Fibroblast of skin of right quadriceps (primary cell): ENCODE results near the gene TTC23.
A peak's percentile ranks its signal among the peaks of the same experiment; 100 is the strongest.
"Not testable (repeated sequence)": the region's sequence is repeated elsewhere in the genome, so short reads cannot be mapped to it uniquely, and the experiment has no call there.

Experiments
- DNase-seq: peaks from one replicate; pipeline ENCODE4 v3.0.0-alpha.2; 2013

TTC23 gene

GRCh38 chr15:99118258-99118632 lies 131.1 kb downstream of the TTC23 start:
- no peak for DNase-seq

- DNase-seq, result no peak
These were observed 131.7 kb downstream of the TTC23 start for GRCh38 chr15:99117563-99118257.

GRCh38 chr15:99117111-99117510 lies 132.3 kb downstream of the TTC23 start:
- no peak for DNase-seq

- DNase-seq, result no peak
These were observed 133.8 kb downstream of the TTC23 start for GRCh38 chr15:99115300-99116215.

- DNase-seq, result no peak
These were observed 134.7 kb downstream of the TTC23 start for GRCh38 chr15:99114511-99115299.

GRCh38 chr15:99113547-99114271 lies 135.7 kb downstream of the TTC23 start:
- no peak for DNase-seq

- DNase-seq, result not testable (repeated sequence)
These were observed 137.7 kb downstream of the TTC23 start for GRCh38 chr15:99111641-99112040.

GRCh38 chr15:99110581-99111320 lies 138.6 kb downstream of the TTC23 start:
- DNase-seq, result peak; percentile 27

- DNase-seq, result no peak
These were observed 139.3 kb downstream of the TTC23 start for GRCh38 chr15:99110093-99110492.

- no peak for DNase-seq
These were observed 139.8 kb downstream of the TTC23 start for GRCh38 chr15:99109555-99110021.

GRCh38 chr15:99108993-99109392 lies 140.4 kb downstream of the TTC23 start:
- no peak for DNase-seq

GRCh38 chr15:99106417-99107220 lies 142.8 kb downstream of the TTC23 start:
- DNase-seq, result no peak

- peak; percentile 70 for DNase-seq
These were observed 143.7 kb downstream of the TTC23 start for GRCh38 chr15:99105514-99106341.

- peak; percentile 69 for DNase-seq
These were observed 144.4 kb downstream of the TTC23 start, which contains the start of gene SYNM for GRCh38 chr15:99104788-99105513. Gene SYNM, plus strand, starts transcription at chr15:99105080. Its CDS starts 120 bp downstream, at chr15:99105200.

- DNase-seq, result no peak
These were observed 146.1 kb downstream of the TTC23 start for GRCh38 chr15:99103279-99103678.

- DNase-seq, result no peak
These were observed 146.8 kb downstream of the TTC23 start for GRCh38 chr15:99102332-99103235.

GRCh38 chr15:99101501-99101900 lies 147.9 kb downstream of the TTC23 start:
- no peak for DNase-seq
